Inferior parietal cortex (tissue), 1 donor: Measurements from ENCODE around the gene CCR2.
"Not testable (repeated sequence)": the region's sequence is repeated elsewhere in the genome, so short reads cannot be mapped to it uniquely, and the experiment has no call there.

Source experiments
- DNase-seq: peaks from one replicate; pipeline ENCODE4 v3.0.0-alpha.2; 2016; ENCODE audit errors: extremely low spot score

Gene CCR2

DNA sequence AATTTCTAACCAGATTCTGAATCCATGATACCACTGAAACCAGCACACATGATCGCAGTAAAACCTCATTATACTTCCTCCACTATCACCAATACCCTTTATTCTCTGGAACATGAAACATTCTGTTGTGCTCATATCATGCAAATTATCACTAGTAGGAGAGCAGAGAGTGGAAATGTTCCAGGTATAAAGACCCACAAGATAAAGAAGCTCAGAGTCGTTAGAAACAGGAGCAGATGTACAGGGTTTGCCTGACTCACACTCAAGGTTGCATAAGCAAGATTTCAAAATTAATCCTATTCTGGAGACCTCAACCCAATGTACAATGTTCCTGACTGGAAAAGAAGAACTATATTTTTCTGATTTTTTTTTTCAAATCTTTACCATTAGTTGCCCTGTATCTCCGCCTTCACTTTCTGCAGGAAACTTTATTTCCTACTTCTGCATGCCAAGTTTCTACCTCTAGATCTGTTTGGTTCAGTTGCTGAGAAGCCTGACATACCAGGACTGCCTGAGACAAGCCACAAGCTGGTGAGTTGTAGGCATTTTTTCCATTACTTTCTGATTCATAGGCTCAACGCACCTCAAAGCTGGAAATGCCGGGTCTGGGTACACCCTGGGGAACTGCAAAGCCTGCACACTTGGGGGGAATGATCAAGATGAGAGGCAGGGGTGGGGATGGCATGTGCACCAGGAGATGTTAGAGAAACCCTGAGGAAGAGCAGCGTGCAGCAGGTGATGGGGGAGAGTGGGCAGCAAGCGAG lies at the start of gene CCR2:
Gene CCR2 (plus strand): TSS at position 465 of the 764 bp plus-strand sequence. CDS start 3,417 bp downstream, outside the sequence.
- no peak for DNase-seq

GRCh38 chr3:46304739-46305138 lies 49.2 kb upstream of the CCR2 start:
- DNase-seq: no peak

GRCh38 chr3:46312991-46313390 lies 40.9 kb upstream of the CCR2 start:
- no peak for DNase-seq

GRCh38 chr3:46314517-46314916 lies 39.4 kb upstream of the CCR2 start:
- DNase-seq: no peak

GRCh38 chr3:46316206-46316605 lies 37.7 kb upstream of the CCR2 start:
- DNase-seq: no peak

DNA sequence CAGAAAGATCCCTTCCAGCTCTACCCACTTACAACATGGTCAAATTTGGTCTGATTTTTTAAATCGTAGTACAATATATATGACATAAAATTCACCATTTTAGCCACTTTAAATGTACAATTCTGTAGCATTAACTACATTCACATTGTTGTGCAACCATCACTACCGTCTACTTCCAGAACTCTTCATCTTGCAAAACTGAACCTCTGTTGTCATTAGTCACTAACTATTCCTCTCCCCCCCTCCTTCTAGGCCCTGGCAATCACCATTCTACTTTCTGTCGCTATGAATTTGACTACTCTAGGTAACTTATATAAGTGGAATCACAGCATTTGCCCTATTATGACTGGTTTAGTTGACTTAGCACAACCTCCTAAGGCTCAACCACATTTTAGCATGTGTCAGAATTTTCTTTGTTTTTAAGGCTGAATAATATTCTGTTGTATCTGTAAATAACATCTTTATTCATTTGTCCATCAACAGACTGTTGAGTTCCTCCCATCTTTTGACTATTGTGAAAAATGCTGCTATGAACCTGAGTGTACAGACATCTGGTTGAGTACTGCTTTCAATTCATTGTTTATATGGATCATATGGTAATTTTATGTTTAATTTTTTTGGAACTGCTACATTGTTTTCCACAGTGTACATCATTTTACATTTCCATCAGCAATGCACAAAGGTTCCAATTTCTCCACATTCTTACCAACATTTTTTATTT lies 35.5 kb upstream of the CCR2 start:
- no peak for DNase-seq

DNA sequence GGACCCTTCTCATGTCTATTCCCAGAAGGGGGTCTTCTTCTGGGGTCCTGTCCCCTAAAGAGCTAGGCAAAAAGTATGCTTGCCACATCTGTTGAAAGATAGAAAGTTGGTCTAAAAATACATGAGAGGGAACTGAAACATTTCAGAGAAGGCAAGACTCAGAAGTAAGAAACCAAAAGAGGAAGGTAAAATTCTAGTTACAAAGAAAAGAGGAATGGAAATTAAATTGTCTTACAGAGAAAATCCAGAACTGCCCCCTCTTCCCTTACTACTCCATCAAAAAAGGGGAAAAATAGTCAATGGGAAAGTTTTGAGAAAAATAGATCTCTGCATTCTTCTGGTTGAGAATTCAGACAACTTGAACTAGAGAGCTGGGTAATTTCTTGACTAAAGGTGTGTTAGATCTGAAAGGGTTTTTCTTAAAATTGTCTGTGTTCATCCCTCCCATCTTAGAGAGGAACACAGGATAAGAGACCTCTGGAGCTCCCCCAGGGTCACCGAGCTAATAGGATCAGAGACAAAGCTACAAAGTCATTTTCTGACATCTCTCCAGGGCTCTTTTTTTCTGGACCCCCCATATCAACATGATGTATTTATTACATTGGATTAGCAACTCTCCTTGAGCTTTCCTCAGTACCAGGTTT lies 32.3 kb upstream of the CCR2 start:
- DNase-seq: no peak

DNA sequence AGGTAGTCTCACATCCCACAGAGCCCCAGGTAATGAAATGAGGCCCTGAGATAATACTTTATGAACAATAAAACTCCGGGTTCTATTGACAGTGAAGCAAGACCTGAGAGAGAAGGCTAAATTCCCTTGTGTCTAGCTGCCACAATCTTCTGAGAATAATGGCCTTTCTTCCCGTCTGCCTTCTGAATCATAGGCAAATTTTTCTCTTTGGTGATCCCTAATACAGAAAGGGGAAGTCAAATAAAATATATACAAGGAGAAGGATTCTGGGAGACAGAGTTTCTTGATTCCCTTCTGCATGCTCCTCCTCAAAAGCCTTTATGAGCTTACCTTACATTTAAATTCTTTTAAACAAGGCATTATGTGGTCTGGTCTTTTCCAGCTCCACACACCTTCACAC lies 29.9 kb upstream of the CCR2 start:
- DNase-seq: no peak

- no peak for DNase-seq
These were observed 28.1 kb upstream of the CCR2 start for GRCh38 chr3:46325645-46326300.

DNA sequence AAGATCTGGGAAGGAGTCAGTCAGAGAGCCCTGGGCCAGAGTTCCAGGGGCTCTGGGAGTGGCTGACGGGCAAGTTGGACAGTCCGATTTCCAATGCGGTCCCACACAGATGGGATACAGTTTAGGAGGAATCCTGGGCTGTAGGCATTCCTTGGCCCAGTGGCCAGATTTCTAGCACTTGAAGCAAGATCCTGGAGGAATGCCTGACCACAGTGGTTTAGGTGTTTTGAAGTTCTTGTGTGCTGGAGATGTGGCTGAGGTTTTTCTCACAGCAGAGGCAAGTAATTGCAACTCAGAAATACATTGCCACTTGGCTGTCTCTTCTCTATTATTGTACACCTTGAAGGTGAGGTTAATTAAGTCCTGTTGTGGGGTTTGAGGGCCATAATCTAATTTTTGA lies 23.2 kb upstream of the CCR2 start:
- not testable (repeated sequence) for DNase-seq

DNA sequence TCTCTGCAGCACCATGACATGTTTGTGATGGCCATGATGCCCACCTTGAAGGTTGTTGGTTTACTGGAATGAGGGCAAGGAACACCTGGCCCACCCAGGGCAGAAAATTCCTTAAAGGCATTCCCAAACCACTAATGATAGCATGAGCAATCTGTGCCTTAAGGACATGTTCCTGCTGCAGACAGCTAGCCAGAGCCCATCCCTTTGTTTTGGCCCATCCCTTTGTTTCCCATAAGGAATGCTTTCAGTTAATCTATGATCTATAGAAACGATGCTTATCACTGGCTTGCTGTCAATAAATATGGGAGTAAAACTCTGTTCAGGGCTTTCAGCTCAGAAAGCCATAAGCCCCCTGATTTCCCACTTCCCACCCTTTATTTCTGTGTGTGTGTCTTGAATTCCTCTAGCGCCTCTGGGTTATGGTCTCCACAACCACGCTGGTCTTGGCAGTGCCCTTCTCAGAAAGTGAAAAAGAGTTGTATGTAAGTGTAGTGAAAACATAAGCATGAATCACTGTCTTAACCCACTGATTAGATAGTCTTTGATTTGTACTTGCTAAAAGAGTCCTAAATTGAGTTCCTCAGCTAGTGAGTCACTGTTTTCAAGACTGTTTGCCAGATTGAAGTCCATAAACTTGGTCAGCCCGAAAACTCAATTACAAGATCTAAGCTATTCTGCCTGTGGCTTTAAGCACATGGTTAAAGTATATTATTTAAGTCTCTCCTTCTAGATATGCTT lies 19.0 kb upstream of the CCR2 start:
- DNase-seq: no peak

GRCh38 chr3:46335541-46335940 lies 18.4 kb upstream of the CCR2 start:
- no peak for DNase-seq

- DNase-seq: no peak
These were observed 16.0 kb upstream of the CCR2 start for GRCh38 chr3:46337911-46338310.

- no peak for DNase-seq
These were observed 15.1 kb upstream of the CCR2 start for GRCh38 chr3:46338840-46339239.

GRCh38 chr3:46344476-46344875 lies 9.4 kb upstream of the CCR2 start:
- no peak for DNase-seq

- DNase-seq: no peak
These were observed 5.0 kb upstream of the CCR2 start for GRCh38 chr3:46348823-46349482.

DNA sequence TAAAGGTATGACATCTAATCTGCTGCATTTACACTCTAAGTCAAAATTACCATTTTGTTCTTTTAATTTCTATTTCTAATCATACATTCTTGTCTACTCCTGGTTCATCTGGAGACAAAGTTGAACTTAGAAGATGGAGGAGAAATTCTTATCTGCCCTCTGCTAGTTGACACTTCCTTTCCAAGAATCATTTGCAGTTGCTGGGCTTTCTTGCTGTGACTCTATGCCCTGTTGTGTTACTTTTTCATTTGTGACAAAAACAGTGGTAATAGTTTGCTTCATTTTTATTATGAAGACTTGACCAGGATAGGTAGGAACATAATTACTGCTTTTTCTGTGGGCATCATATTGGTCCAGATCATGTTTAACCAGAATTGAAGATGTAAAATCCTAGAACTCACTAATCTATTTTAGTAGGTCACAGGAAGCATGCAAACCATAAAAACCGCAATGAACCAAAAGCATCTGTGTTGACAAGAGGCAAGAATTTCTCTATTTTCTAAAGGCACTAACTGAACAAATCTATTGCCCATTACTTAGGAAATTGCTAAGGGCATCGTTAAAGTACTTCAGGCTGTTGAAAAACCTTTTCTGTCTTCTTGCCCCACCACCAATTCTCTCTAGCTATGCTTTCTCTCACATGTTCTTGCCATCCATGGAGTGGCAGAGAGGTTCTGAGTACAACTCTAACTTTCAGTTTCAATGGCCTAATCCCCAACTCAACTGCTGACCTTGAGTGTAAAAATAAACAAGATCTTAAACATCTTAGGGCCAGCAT lies 4.2 kb upstream of the CCR2 start:
- DNase-seq: no peak

DNA sequence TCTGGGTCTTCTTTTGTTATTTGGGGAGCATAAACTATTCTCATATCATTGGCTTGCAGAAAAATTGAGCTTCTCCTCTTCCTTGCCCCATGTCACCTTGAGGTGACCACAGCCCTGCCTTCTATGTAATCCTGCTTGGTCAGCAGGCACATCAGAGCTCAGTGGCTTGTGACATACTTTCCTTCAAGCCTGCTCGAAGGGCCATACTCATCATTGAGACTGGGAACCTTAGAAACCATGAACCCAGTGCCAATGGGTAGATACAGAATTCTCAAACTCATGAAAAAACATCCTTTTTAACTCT lies 3.7 kb upstream of the CCR2 start:
- DNase-seq: no peak

DNA sequence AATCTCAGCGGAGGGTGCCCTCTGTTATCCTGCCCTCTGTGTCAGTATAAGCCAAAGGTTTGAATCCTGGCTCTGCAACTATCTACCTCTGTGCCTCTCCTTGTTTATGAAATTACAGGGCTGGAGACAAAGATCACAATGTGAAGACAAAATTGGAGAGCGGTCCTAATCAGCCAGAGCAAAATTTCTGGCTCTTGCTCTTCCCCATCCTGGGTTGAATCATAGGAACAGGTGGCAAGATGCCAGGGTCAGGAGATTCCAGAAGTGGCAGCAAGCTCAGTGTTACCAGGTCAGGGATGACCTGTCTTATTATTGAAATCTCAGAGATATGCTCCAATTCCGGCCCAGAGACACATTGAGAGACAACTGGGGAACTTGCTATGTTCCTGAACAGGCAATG lies 2.3 kb upstream of the CCR2 start:
- no peak for DNase-seq

- DNase-seq: no peak
These were observed 821 bp upstream of the CCR2 start for GRCh38 chr3:46353090-46353489.

DNA sequence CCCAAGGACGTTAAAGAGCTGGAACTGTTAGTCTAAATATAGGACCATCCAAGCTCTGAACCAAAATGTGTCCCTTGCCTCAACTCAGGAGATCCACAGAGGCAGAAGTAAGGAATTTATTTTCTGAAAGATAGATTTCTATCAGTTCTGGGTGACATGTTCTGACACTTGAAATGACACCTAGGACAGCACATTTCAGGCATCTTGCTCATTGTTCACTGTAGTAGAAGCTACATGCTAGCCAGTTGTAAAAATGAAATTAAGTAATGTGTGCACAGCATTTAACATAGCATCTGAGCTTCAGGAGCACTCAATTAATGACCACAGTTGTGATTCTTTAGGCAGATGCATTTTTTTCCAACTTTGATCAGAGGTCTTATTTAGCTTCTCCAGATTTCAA lies 567 bp downstream of the CCR2 start:
- no peak for DNase-seq
